Panc1 (cell line): ENCODE data around the gene CFAP43.

Source experiments
- POLR2AphosphoS5 ChIP-seq: IDR thresholded peaks from 2 replicates; pipeline ENCODE4 v1.6.1; 2012; ENCODE audit warnings: mild to moderate bottlenecking, low read depth, low read length, moderate library complexity
- REST ChIP-seq, 2 experiments: IDR thresholded peaks; 2 replicates each; pipeline ENCODE4 v1.6.1; 2011 to 2012; ENCODE audit warnings: low read depth in 2 of 2, control low read depth in 1 of 2, low read length in 1 of 2, mild to moderate bottlenecking in 1 of 2, moderate library complexity in 1 of 2; ENCODE audit not compliant: insufficient read depth in 1 of 2
- SIN3A ChIP-seq: IDR thresholded peaks from 2 replicates; pipeline ENCODE4 v1.6.1; 2012; ENCODE audit warnings: low read depth, mild to moderate bottlenecking, low read length, moderate library complexity, borderline replicate concordance; ENCODE audit not compliant: insufficient read depth
- TF ChIP-seq, protein P1 (sequence below): fragments of 450-650 bp; IDR thresholded peaks from 2 replicates; pipeline ENCODE4 v1.5.1; 2017; ENCODE audit warnings: mild to moderate bottlenecking

DNA sequence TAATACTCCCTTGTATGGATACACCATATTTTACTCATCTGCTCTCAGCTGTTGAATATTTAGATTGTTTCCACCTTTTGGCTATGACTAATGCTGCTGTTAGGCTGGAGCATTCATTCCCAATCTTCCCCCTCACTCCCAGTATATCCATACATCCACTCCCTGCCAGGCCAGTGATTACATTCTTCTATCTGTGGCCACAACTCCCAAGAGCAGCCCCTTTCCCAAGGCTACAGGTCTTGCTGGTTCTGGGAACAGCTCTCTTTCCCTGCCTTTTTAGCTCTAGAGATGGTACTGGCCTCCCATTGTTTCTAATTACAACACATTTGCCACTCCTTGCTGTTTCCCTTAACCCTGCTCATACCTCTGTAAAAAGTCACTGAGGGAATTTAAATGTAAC is 82.0 kb downstream of the CFAP43 start:
- TF ChIP-seq, protein P1, sequence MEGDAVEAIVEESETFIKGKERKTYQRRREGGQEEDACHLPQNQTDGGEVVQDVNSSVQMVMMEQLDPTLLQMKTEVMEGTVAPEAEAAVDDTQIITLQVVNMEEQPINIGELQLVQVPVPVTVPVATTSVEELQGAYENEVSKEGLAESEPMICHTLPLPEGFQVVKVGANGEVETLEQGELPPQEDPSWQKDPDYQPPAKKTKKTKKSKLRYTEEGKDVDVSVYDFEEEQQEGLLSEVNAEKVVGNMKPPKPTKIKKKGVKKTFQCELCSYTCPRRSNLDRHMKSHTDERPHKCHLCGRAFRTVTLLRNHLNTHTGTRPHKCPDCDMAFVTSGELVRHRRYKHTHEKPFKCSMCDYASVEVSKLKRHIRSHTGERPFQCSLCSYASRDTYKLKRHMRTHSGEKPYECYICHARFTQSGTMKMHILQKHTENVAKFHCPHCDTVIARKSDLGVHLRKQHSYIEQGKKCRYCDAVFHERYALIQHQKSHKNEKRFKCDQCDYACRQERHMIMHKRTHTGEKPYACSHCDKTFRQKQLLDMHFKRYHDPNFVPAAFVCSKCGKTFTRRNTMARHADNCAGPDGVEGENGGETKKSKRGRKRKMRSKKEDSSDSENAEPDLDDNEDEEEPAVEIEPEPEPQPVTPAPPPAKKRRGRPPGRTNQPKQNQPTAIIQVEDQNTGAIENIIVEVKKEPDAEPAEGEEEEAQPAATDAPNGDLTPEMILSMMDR: no peak
- TF ChIP-seq POLR2AphosphoS5 (no peak), REST (IDR thresholded peaks at IDR 0.05; ENCODE audit: insufficient read depth in 1 of 2, low read depth in 2 of 2, low read length in 1 of 2) (no peak), SIN3A (no peak)
